ENCODE measurements around the gene NEDD4L.

DNA sequence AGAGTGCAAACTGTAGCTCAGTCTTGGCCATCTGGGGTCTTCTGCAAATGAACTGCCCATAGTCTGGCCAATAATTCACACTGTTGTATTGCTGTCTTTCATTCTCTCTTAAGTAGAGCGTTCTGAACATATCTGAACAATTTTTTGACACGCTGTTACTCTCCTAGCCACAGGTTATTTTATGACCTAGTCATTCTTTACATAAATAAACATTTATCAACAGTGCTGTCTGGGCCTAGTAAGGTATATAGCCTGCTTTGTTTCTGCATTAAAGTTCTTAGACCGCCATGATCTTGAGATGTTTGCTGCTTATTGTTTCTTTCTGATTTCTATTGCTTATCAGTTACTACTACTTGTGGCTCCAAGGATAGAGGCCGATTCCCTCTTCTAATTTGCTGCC is 226.4 kb downstream of the NEDD4L start:
- TF ChIP-seq, protein P1, sequence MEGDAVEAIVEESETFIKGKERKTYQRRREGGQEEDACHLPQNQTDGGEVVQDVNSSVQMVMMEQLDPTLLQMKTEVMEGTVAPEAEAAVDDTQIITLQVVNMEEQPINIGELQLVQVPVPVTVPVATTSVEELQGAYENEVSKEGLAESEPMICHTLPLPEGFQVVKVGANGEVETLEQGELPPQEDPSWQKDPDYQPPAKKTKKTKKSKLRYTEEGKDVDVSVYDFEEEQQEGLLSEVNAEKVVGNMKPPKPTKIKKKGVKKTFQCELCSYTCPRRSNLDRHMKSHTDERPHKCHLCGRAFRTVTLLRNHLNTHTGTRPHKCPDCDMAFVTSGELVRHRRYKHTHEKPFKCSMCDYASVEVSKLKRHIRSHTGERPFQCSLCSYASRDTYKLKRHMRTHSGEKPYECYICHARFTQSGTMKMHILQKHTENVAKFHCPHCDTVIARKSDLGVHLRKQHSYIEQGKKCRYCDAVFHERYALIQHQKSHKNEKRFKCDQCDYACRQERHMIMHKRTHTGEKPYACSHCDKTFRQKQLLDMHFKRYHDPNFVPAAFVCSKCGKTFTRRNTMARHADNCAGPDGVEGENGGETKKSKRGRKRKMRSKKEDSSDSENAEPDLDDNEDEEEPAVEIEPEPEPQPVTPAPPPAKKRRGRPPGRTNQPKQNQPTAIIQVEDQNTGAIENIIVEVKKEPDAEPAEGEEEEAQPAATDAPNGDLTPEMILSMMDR (tag by site-specific recombination; IDR thresholded peaks at IDR 0.05), result no peak
- TF ChIP-seq, protein P2, sequence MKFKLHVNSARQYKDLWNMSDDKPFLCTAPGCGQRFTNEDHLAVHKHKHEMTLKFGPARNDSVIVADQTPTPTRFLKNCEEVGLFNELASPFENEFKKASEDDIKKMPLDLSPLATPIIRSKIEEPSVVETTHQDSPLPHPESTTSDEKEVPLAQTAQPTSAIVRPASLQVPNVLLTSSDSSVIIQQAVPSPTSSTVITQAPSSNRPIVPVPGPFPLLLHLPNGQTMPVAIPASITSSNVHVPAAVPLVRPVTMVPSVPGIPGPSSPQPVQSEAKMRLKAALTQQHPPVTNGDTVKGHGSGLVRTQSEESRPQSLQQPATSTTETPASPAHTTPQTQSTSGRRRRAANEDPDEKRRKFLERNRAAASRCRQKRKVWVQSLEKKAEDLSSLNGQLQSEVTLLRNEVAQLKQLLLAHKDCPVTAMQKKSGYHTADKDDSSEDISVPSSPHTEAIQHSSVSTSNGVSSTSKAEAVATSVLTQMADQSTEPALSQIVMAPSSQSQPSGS (tag by site-specific recombination; IDR thresholded peaks at IDR 0.05; ENCODE audit: low read depth), result no peak
- TF ChIP-seq SP2 (tag by site-specific recombination; IDR thresholded peaks at IDR 0.05) (no peak), ZNF561 (tag by site-specific recombination; IDR thresholded peaks at IDR 0.05; ENCODE audit: borderline replicate concordance) (no peak), YY1 (tag by site-specific recombination; IDR thresholded peaks at IDR 0.05) (no peak), TCF7L2 (IDR thresholded peaks at IDR 0.05; ENCODE audit: borderline replicate concordance, low read depth, low read length) (no peak), ZNF274 (IDR thresholded peaks at IDR 0.05; ENCODE audit: low read length) (no peak), ZNF274 (tag by site-specific recombination; IDR thresholded peaks at IDR 0.05; ENCODE audit: borderline replicate concordance) (no peak), ZNF133 (tag by site-specific recombination; IDR thresholded peaks at IDR 0.05) (no peak), ZNF292 (tag by site-specific recombination; IDR thresholded peaks at IDR 0.05; ENCODE audit: borderline replicate concordance, low read depth) (no peak), ZNF23 (tag by site-specific recombination; IDR thresholded peaks at IDR 0.05; ENCODE audit: borderline replicate concordance) (no peak), ZNF121 (tag by site-specific recombination; IDR thresholded peaks at IDR 0.05) (no peak), TRIM28 (IDR thresholded peaks at IDR 0.05; ENCODE audit: borderline replicate concordance, low read length) (no peak)
- TF ChIP-seq, protein P3, sequence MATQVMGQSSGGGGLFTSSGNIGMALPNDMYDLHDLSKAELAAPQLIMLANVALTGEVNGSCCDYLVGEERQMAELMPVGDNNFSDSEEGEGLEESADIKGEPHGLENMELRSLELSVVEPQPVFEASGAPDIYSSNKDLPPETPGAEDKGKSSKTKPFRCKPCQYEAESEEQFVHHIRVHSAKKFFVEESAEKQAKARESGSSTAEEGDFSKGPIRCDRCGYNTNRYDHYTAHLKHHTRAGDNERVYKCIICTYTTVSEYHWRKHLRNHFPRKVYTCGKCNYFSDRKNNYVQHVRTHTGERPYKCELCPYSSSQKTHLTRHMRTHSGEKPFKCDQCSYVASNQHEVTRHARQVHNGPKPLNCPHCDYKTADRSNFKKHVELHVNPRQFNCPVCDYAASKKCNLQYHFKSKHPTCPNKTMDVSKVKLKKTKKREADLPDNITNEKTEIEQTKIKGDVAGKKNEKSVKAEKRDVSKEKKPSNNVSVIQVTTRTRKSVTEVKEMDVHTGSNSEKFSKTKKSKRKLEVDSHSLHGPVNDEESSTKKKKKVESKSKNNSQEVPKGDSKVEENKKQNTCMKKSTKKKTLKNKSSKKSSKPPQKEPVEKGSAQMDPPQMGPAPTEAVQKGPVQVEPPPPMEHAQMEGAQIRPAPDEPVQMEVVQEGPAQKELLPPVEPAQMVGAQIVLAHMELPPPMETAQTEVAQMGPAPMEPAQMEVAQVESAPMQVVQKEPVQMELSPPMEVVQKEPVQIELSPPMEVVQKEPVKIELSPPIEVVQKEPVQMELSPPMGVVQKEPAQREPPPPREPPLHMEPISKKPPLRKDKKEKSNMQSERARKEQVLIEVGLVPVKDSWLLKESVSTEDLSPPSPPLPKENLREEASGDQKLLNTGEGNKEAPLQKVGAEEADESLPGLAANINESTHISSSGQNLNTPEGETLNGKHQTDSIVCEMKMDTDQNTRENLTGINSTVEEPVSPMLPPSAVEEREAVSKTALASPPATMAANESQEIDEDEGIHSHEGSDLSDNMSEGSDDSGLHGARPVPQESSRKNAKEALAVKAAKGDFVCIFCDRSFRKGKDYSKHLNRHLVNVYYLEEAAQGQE (tag by site-specific recombination; IDR thresholded peaks at IDR 0.05), result no peak
